Amygdala (tissue), 56 donors: Measurements from ENCODE around the gene THOC5.

Experiments
- DNase-seq, 56 donors: peaks; one replicate each; lab custom pipeline; 2025; lab: John Stamatoyannopoulos, UW

Gene THOC5

GRCh38 chr22:29511126-29511862 is 42.3 kb downstream of the THOC5 start:
- DNase-seq: no peak

GRCh38 chr22:29510542-29510941 is 43.0 kb downstream of the THOC5 start:
- no peak for DNase-seq

GRCh38 chr22:29509815-29510214 is 43.7 kb downstream of the THOC5 start:
- no peak for DNase-seq

GRCh38 chr22:29509298-29509697 is 44.3 kb downstream of the THOC5 start:
- no peak for DNase-seq

GRCh38 chr22:29503811-29504372 is 49.7 kb downstream of the THOC5 start:
- DNase-seq: peak in 29 of 56 donors; percentile 3 to 65 (median 21)

- DNase-seq: no peak
These were observed 53.7 kb downstream of the THOC5 start for GRCh38 chr22:29499852-29500251.

- DNase-seq: no peak
These were observed 59.9 kb downstream of the THOC5 start for GRCh38 chr22:29493636-29494035.

GRCh38 chr22:29491012-29491411 is 62.5 kb downstream of the THOC5 start:
- no peak for DNase-seq

- DNase-seq: peak in 1 of 56 donors; percentile 20
These were observed 64.3 kb downstream of the THOC5 start for GRCh38 chr22:29489127-29489780.

- DNase-seq: no peak
These were observed 66.1 kb downstream of the THOC5 start for GRCh38 chr22:29487426-29487986.

GRCh38 chr22:29485448-29485847 is 68.1 kb downstream of the THOC5 start:
- no peak for DNase-seq

- no peak for DNase-seq
These were observed 68.9 kb downstream of the THOC5 start for GRCh38 chr22:29484642-29485041.

GRCh38 chr22:29483254-29483653 is 70.3 kb downstream of the THOC5 start:
- DNase-seq: no peak

GRCh38 chr22:29482726-29483125 is 70.8 kb downstream of the THOC5 start:
- no peak for DNase-seq

- no peak for DNase-seq
These were observed 71.3 kb downstream of the THOC5 start for GRCh38 chr22:29482253-29482652.

GRCh38 chr22:29481265-29482000 is 72.1 kb downstream of the THOC5 start:
- DNase-seq: peak in 2 of 56 donors; percentile 6 to 27

GRCh38 chr22:29480512-29481264 is 72.9 kb downstream of the THOC5 start:
- DNase-seq: peak in 32 of 56 donors; percentile 7 to 76 (median 42)

- DNase-seq: no peak
These were observed 73.4 kb downstream of the THOC5 start for GRCh38 chr22:29480262-29480511.

- DNase-seq: peak in 4 of 56 donors; percentile 11 to 36 (median 24)
These were observed 73.9 kb downstream of the THOC5 start, which contains the start of gene NEFH for GRCh38 chr22:29479417-29480261. Gene NEFH (plus strand): TSS chr22:29480218. CDS start chr22:29480263, 45 bp downstream.
